ENCODE data around the gene TPRA1. TPM values are rescaled to one million over a fixed set of nuclear protein-coding genes. Genes with fewer than 3 reads are reported as not detected.
A peak's percentile ranks its signal among the peaks of the same experiment; 100 is the strongest.

Gene TPRA1
- 38.3 and 42.3 TPM in 2 replicates for total RNA-seq (2014; rRNA removed; shearing (Covaris generic))

- peak; percentile 99 for DNase-seq (ENCODE audit: low spot score)
- in situ Hi-C loops (cut with HindIII; ENCODE audit: low sequenced_read_pairs): no loop called here
Observed at GRCh38 chr3:127590593-127591465, at the start of gene TPRA1. Gene TPRA1 (minus strand): TSS chr3:127590733. CDS start chr3:127580146, 10,587 bp downstream.

- in situ Hi-C loops (cut with HindIII; ENCODE audit: low sequenced_read_pairs): no loop called here
- no peak for DNase-seq (ENCODE audit: low spot score)
Observed at GRCh38 chr3:127640042-127640355, 49.5 kb upstream of the TPRA1 start.

GRCh38 chr3:127639173-127640041, 48.9 kb upstream of the TPRA1 start:
- in situ Hi-C loops (cut with HindIII; ENCODE audit: low sequenced_read_pairs): no loop called here
- peak; percentile 61 for DNase-seq (ENCODE audit: low spot score)

- no peak for DNase-seq (ENCODE audit: low spot score)
Observed at GRCh38 chr3:127637971-127638370, 47.4 kb upstream of the TPRA1 start.

GRCh38 chr3:127637546-127637945, 47.0 kb upstream of the TPRA1 start:
- no peak for DNase-seq (ENCODE audit: low spot score)
- in situ Hi-C loops (cut with HindIII; ENCODE audit: low sequenced_read_pairs): no loop called here

More at GRCh38 chr3:127637971-127638370, 47.4 kb upstream of the TPRA1 start:
- in situ Hi-C loops (cut with HindIII; ENCODE audit: low sequenced_read_pairs): no loop called here

- no peak for DNase-seq (ENCODE audit: low spot score)
- in situ Hi-C loops (cut with HindIII; ENCODE audit: low sequenced_read_pairs): no loop called here
Observed at GRCh38 chr3:127634653-127635052, 44.1 kb upstream of the TPRA1 start.

GRCh38 chr3:127632035-127632820, 41.7 kb upstream of the TPRA1 start:
- in situ Hi-C loops (cut with HindIII; ENCODE audit: low sequenced_read_pairs): no loop called here
- DNase-seq (ENCODE audit: low spot score): peak; percentile 62

- peak; percentile 40 for DNase-seq (ENCODE audit: low spot score)
- in situ Hi-C loops (cut with HindIII; ENCODE audit: low sequenced_read_pairs): no loop called here
Observed at GRCh38 chr3:127630811-127631714, 40.5 kb upstream of the TPRA1 start.

GRCh38 chr3:127629467-127630403, 39.2 kb upstream of the TPRA1 start:
- in situ Hi-C loops (cut with HindIII; ENCODE audit: low sequenced_read_pairs): no loop called here

GRCh38 chr3:127628788-127629466, 38.4 kb upstream of the TPRA1 start, which contains the start of gene PODXL2:
Gene PODXL2 (plus strand): TSS chr3:127629185. CDS start chr3:127629220, 35 bp downstream.
- peak; percentile 69 for DNase-seq (ENCODE audit: low spot score)
- in situ Hi-C loops (cut with HindIII; ENCODE audit: low sequenced_read_pairs): no loop called here

More at GRCh38 chr3:127629467-127630403, 39.2 kb upstream of the TPRA1 start:
- peak; percentile 35 for DNase-seq (ENCODE audit: low spot score)

GRCh38 chr3:127628426-127628787, 37.9 kb upstream of the TPRA1 start:
- peak; percentile 33 for DNase-seq (ENCODE audit: low spot score)
- in situ Hi-C loops (cut with HindIII; ENCODE audit: low sequenced_read_pairs): no loop called here

- in situ Hi-C loops (cut with HindIII; ENCODE audit: low sequenced_read_pairs): no loop called here
- no peak for DNase-seq (ENCODE audit: low spot score)
Observed at GRCh38 chr3:127625821-127626220, 35.3 kb upstream of the TPRA1 start.

GRCh38 chr3:127624063-127624462, 33.5 kb upstream of the TPRA1 start:
- DNase-seq (ENCODE audit: low spot score): no peak
- in situ Hi-C loops (cut with HindIII; ENCODE audit: low sequenced_read_pairs): no loop called here

- no peak for DNase-seq (ENCODE audit: low spot score)
- in situ Hi-C loops (cut with HindIII; ENCODE audit: low sequenced_read_pairs): no loop called here
Observed at GRCh38 chr3:127622772-127623576, 32.4 kb upstream of the TPRA1 start.

- DNase-seq (ENCODE audit: low spot score): no peak
- in situ Hi-C loops (cut with HindIII; ENCODE audit: low sequenced_read_pairs): no loop called here
Observed at GRCh38 chr3:127622031-127622430, 31.5 kb upstream of the TPRA1 start.

Data from G401 (cell line).